Activated CD4-positive, CD25-positive, alpha-beta regulatory T cell treated with anti-CD3 and anti-CD28 coated beads, Interleukin-2, amount 50 U/mL, for 24 hours (primary cell): ENCODE results near the gene CDKAL1.
"Not testable (repeated sequence)": the region's sequence is repeated elsewhere in the genome, so short reads cannot be mapped to it uniquely, and the experiment has no call there.

ENCODE experiments used
- ATAC-seq, 2 donors: fragments of 150-1000 bp; cut with Tn5 transposase; one replicate each; pipeline ENCODE4 v1.10.0; 2021; ENCODE audit warnings: mild to moderate bottlenecking in 1 of 2, moderate library complexity in 1 of 2

Gene CDKAL1

GRCh38 chr6:20534295-20535262 lies at the start of gene CDKAL1:
TSS of gene CDKAL1 (plus strand) at chr6:20534457. CDS start at chr6:20546351, 11,894 bp downstream.
- peak; percentile 92 to 95 for ATAC-seq

DNA sequence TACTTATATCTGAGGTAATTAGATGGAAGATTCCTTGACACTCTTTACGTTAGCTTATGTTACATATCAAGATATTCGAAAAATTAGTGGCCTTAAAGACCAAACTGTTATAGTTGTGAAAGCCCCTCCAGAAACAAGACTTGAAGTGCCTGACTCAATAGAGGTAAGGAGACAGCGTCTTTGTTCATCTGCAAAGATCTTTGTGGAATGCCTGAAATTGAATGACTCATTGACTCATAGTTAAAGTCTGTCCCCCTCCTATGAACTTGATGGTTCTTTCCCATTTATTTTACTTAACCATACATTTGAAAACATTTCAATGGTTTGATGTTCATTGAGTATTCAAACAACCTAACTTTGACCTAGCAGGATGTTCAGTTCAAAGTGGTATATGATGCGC lies 47.6 kb upstream of the CDKAL1 start:
- no peak for ATAC-seq

DNA sequence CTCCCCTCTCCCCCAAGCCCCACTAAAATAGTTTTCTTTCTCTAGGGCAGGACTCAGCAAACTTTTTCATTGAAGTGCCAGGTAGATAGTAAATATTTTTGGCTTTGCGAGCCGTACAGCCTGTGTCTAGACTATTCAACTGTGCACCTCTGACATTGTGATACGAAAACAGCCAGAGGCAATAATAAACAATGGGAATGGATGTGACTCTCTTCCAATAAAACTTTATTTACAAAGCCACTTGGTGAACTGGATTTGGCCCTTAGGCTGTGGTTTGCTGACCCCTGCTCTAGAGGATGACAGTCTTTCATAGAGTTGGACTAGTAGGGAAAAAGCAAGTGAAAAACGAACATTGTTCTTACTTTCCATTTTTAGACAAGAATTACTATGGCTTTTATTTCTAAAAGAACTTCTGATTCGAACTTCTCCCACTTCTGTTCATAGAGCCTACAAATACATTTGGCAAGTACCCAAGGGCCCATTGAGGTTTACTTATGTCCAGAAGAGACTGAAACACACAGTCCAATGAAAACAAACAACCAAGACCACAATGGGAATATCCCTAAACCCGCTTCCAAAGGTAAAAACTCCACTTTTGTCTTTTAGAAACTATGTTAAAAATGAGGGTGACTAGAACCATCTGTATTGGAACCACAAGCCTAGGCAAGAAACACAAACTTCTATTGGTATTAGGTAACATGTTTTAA lies 46.4 kb upstream of the CDKAL1 start:
- no peak for ATAC-seq

- ATAC-seq = no peak
Measured at GRCh38 chr6:20490591-20490990, 43.7 kb upstream of the CDKAL1 start.

GRCh38 chr6:20492099-20492498 lies 42.2 kb upstream of the CDKAL1 start:
- no peak for ATAC-seq

DNA sequence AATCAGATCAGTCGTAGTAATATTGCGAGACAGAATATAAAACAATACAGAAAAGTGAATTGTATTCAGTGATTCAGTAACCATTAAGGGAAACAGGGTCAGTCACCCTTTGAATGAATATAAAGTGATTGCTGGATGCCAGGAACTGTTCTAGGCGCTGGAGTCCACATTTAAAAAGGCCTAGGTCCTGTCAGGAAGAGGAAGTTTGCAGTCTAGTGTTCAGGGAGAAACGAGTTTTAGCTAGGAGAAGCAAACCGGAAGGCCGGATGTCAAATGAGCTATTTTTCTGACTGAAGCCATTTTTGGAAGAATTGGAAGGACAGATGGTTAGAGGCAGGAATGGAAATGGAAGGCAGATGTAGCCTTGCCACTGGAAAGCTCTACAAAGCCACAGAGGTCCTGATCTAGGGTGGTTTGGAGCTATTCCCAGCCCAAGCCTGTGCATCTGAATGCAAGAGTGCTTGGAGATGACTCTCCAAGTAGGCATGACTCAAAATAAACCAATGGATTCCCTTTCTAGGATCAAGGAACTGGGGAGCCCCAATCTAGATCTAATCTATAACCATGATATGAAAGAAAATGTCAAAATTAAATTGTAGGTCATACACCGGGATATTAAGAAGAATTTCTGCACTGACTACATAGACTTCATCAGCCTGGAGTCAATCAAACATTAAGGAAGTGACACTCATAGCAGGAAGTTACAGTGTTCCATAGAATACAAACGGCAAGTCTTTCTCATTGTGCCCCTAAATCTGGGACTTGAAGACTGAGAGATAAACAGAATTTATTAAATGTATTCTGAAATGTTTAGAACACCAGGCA lies 36.8 kb upstream of the CDKAL1 start:
- ATAC-seq = no peak

DNA sequence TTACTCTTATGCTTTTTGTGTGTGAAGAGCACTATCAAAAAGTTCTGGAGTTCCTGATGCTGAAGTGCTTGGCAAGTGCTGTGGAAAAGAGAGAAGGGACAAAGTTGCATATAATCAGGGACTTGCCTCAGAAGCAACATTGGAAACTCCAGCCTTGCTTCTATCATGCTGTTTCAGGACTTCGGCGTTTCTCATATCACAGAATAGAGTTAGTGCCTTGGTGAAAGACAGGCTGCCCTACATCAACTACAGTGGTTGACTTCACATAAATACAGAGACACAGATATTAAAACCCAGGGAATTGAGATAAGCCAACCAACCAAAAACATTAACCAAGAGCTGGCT lies 36.2 kb upstream of the CDKAL1 start:
- ATAC-seq = no peak

- ATAC-seq = no peak
Measured at GRCh38 chr6:20509212-20509611, 25.0 kb upstream of the CDKAL1 start.

- ATAC-seq = no peak
Measured at GRCh38 chr6:20511852-20512251, 22.4 kb upstream of the CDKAL1 start.

DNA sequence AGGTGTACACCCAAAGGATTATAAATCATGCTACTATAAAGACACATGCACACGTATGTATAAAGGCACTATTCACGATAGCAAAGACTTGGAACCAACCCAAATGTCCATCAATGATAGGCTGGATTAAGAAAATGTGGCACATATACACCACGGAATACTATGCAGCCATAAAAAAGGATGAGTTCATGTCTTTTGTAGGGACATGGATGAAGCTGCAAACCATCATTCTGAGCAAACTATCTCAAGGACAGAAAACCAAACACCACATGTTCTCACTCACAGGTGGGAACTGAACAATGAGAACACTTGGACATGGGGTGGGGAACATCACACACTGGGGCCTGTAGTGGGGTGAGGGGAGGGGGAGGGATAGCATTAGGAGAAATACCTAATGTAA lies 9.0 kb upstream of the CDKAL1 start:
- ATAC-seq = not testable (repeated sequence)

GRCh38 chr6:20529086-20529448 lies 5.2 kb upstream of the CDKAL1 start:
- peak; percentile 55 to 65 for ATAC-seq

- ATAC-seq = no peak
Measured at GRCh38 chr6:20532881-20533280, 1.4 kb upstream of the CDKAL1 start.

- no peak for ATAC-seq
Measured at GRCh38 chr6:20533746-20534294, 437 bp upstream of the CDKAL1 start.

GRCh38 chr6:20538131-20538662 lies 3.9 kb downstream of the CDKAL1 start:
- ATAC-seq = no peak

- ATAC-seq = no peak
Measured at GRCh38 chr6:20538907-20539306, 4.7 kb downstream of the CDKAL1 start.

DNA sequence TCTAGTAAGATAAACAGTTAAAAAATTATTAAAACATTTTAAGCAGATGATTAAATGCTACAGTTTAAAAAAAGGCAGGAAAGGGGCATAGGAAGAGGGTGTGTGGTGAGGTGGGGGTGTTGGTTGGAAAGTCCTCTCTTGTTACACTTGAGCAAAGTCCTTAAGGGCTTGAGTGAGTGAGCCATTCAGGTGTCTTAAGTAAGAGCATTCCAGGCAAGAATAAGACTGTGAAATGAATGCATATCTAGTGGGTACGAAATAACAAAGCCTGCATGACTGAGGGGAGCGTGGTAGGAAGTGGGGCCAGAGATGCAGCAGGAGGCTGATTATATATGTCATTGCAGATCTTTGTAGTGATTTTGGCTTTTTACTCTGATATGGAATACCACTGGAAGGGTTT lies 5.1 kb downstream of the CDKAL1 start:
- ATAC-seq = no peak

- ATAC-seq = no peak
Measured at GRCh38 chr6:20540683-20541082, 6.4 kb downstream of the CDKAL1 start.

- ATAC-seq = no peak
Measured at GRCh38 chr6:20541382-20541781, 7.1 kb downstream of the CDKAL1 start.

DNA sequence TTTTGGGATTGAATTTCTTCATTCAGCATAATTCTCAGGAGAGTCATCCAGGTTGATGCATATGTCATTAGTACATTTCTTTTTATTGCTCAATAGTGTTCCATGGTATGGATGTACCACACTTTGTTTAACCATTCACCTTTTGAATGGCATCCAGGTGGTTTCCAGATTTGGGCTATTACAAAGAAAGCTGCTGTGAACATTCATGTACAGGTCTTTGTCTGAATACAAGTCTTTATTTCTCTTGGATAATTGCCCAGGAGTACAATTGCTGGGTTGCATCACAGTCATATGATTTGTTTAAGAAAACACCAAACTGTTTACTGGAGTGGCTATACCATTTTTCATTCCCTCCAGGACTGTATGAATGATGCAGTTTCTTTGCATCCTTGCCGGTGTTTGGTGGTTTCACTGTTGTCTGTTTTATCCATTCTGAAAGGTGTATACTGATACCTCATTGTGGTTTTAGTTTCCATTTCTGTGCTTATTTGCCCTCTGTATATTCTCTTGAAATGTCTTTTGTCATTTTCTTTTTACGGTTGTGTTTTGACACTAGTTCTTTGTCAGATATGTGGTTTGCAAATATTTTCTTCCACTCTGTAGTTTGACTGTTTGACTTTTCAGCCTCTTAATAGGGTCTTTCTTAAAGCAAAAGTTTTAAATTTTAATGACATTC lies 8.8 kb downstream of the CDKAL1 start:
- peak; percentile 91 to 92 for ATAC-seq

GRCh38 chr6:20548264-20548663 lies 14.0 kb downstream of the CDKAL1 start:
- ATAC-seq = no peak

GRCh38 chr6:20549398-20549797 lies 15.1 kb downstream of the CDKAL1 start:
- ATAC-seq = not testable (repeated sequence)

- ATAC-seq = no peak
Measured at GRCh38 chr6:20554326-20554725, 20.1 kb downstream of the CDKAL1 start.
